ENCODE results near the gene NRXN3.

Gene NRXN3

DNA sequence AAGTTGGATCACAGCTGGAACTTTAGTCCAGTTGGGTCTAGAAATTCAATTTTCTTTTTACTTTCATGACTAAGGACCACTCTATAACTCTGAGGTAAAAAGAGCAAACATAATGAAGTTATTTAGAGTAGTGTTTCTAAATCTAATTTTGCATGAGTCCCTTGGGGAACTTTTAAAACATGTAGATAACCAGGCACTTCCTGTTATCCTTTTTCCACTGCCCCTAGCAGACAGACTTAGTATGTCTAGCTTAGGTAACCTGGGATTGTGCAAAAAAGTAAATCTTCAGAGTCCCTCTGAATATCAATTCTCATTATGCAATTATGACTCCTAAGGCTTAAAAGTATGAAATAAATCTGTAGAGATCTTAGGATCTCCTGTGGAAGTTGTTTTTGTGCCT lies 1669.9 kb downstream of the NRXN3 start:
- no peaks in the 10 kb centered on the region for H3K9me3 ChIP-seq (replicated peaks; ENCODE audit: low read length)
- no peak overlapping the region for H3K9ac ChIP-seq (ENCODE audit: low read depth, low read length)
- H3K36me3 ChIP-seq (ENCODE audit: insufficient read depth, low read length) = no peaks in the 10 kb centered on the region
- H3K4me3 ChIP-seq (ENCODE audit: low read length) = no peak overlapping the region
- H3K4me2 ChIP-seq (ENCODE audit: low read length) = no peak overlapping the region
- H3K4me1 ChIP-seq (ENCODE audit: control insufficient read depth, insufficient read depth, low read length) = peaks cover 22% of the 10 kb centered on the region
- no peaks in the 10 kb centered on the region for H3K27me3 ChIP-seq (ENCODE audit: control insufficient read depth, insufficient read depth, low read length)

DNA sequence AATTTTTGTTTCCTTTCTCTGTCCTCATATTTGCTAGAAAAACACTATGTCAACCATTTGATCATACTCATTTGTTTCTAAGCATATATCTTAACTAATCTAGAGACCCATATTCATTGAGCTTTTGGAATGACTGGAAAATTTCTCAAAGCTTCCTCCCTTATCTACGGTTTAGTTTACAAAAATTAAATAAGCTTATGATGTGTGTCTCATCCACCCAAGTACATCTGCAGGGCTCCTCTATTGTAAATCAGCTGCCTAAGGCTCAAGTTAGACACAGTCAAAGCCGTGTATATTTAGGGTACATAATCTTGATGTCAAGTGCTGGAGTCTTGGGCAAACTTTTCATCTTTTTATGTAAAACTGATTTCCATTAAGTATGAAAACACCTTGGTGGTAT lies 1670.7 kb downstream of the NRXN3 start:
- Histone ChIP-seq H3K9me3 (replicated peaks; ENCODE audit: low read length) (no peaks in the 10 kb centered on the region), H3K27me3 (ENCODE audit: control insufficient read depth, insufficient read depth, low read length) (no peaks in the 10 kb centered on the region), H3K9ac (ENCODE audit: low read depth, low read length) (no peak overlapping the region)

DNA sequence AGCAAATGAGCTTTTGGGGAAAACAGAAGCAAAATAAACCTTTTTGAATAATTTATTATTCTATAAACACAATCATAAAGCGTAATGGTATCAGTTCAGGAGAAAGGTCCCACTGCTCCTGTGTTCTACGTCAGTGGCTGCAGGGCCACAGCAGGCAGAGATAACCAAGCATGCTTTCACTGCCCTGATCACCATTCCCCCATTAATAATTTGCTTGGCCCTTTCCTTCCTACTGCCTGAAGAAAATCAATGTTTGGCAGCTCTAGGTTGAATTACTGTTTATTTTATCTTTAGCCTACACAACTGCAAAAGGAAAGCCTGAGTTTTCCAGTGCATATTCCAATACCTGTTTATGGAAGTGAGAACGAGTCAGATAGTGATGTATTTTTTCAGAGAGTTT lies 1671.3 kb downstream of the NRXN3 start:
- Histone ChIP-seq H3K4me3 (ENCODE audit: low read length) (no peak overlapping the region), H3K36me3 (ENCODE audit: insufficient read depth, low read length) (no peaks in the 10 kb centered on the region), H3K9me3 (replicated peaks; ENCODE audit: low read length) (no peaks in the 10 kb centered on the region), H3K4me2 (ENCODE audit: low read length) (no peak overlapping the region), H3K4me1 (ENCODE audit: control insufficient read depth, insufficient read depth, low read length) (peaks cover 13% of the 10 kb centered on the region), H3K9ac (ENCODE audit: low read depth, low read length) (no peak overlapping the region), H3K27me3 (ENCODE audit: control insufficient read depth, insufficient read depth, low read length) (no peaks in the 10 kb centered on the region)

More for the DNA sequence above, 1670.7 kb downstream of the NRXN3 start:
- Histone ChIP-seq H3K4me2 (ENCODE audit: low read length) (no peak overlapping the region), H3K4me1 (ENCODE audit: control insufficient read depth, insufficient read depth, low read length) (peaks cover 19% of the 10 kb centered on the region), H3K4me3 (ENCODE audit: low read length) (no peak overlapping the region), H3K36me3 (ENCODE audit: insufficient read depth, low read length) (no peaks in the 10 kb centered on the region)

DNA sequence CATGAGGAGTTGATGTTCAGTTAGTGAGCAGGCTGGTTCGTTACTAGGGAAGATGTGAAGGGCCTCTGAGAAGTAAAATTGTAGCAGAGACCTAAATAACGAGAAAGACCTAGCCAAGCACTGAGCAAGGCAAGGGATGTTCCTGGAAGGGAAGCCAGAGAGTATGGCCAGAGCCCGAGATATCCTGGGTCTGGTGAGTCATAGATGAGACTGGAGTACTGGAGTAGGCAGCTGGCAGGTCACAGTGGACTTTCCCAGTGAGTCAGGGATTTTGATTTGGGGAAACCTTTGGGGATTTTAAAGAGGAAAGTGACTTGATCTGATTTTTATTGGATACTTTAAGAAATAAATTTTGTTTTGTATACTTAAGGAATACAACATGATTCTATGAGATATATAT lies 1672.1 kb downstream of the NRXN3 start:
- Histone ChIP-seq H3K36me3 (ENCODE audit: insufficient read depth, low read length) (no peaks in the 10 kb centered on the region), H3K9ac (ENCODE audit: low read depth, low read length) (no peak overlapping the region), H3K4me3 (ENCODE audit: low read length) (no peak overlapping the region), H3K4me2 (ENCODE audit: low read length) (no peak overlapping the region), H3K9me3 (replicated peaks; ENCODE audit: low read length) (no peaks in the 10 kb centered on the region), H3K27me3 (ENCODE audit: control insufficient read depth, insufficient read depth, low read length) (no peaks in the 10 kb centered on the region), H3K4me1 (ENCODE audit: control insufficient read depth, insufficient read depth, low read length) (peaks cover 6% of the 10 kb centered on the region)

DNA sequence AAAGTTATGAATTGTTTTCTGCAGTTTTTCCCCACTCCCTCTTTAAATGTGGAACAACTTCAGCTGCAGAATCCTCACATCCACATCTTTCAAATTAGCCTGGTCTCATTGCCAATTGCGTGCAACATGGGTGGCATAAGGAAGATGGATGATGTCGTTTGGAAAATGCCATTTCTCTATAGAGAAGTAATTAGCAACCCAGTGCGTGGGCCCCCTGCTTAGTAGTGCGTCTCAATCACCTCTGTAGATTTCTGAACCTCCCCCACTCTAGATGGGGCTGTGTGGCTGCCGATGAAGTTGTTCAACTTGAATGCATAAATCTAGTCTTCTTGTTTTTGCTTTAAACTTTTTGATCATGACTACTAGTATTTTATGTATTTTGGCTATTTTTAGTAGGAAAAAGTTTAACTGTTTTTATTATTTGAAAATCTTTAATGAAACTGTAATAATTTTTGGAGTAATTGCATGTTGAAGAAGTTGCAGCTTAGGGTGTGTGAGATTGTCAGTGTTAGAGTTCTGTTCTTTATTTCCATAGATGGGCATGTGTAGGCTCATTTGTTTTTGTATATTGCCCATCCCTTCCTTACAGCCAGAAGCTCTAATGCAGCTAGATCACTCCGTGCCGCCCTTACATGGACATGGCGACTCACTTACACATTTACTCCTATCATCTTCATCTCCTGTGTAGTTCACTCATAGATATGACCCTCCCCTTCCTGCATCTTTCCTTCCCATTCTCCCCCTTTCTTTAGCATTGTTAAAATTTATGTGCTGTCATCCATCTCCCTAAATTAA lies 1683.0 kb downstream of the NRXN3 start:
- Histone ChIP-seq H3K4me2 (ENCODE audit: low read length) (no peak overlapping the region), H3K4me1 (ENCODE audit: control insufficient read depth, insufficient read depth, low read length) (no peaks in the 10 kb centered on the region), H3K4me3 (ENCODE audit: low read length) (no peak overlapping the region), H3K9ac (ENCODE audit: low read depth, low read length) (no peak overlapping the region), H3K36me3 (ENCODE audit: insufficient read depth, low read length) (no peaks in the 10 kb centered on the region), H3K9me3 (replicated peaks; ENCODE audit: low read length) (no peaks in the 10 kb centered on the region), H3K27me3 (ENCODE audit: control insufficient read depth, insufficient read depth, low read length) (no peaks in the 10 kb centered on the region)

DNA sequence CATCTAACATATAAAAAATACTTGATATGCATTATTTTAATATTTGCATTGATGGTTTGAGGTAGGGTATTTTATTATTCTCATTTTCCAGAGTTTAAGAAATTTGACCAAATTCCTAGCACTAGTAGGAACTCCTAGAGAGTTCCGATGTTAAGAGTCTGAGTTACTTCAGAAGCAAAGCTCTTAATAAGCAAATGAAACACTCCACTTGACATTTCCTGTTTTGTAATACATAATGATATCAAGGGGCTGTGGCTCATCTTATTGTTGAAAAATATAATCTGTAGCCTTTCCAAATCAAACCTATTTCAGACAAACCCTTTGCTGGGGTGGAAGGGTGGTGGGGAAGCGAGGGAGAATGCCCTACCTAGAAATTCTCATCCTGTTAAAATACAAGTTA lies 1685.6 kb downstream of the NRXN3 start:
- Histone ChIP-seq H3K36me3 (ENCODE audit: insufficient read depth, low read length) (no peaks in the 10 kb centered on the region), H3K4me3 (ENCODE audit: low read length) (no peak overlapping the region), H3K9ac (ENCODE audit: low read depth, low read length) (no peak overlapping the region), H3K27me3 (ENCODE audit: control insufficient read depth, insufficient read depth, low read length) (no peaks in the 10 kb centered on the region), H3K9me3 (replicated peaks; ENCODE audit: low read length) (no peaks in the 10 kb centered on the region), H3K4me1 (ENCODE audit: control insufficient read depth, insufficient read depth, low read length) (no peaks in the 10 kb centered on the region), H3K4me2 (ENCODE audit: low read length) (no peak overlapping the region)

DNA sequence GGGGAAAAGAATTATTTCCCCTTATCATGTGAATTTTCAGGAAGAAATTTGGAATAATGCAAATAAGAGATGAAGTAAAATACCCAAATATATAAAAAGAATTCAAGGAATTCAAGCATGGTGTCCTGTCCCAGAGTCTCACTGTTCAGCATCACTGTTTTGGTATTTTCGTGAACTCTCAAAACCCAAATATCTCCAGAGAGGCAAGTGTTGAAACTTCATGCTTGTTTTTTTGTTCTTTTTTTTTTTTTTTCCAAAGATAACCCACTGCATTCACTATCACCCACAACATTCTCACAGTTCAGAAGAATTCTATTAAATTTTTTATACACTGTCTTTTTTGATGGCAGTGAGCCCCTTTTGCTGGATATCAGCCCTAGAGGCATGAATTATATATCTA lies 1686.2 kb downstream of the NRXN3 start:
- H3K4me1 ChIP-seq (ENCODE audit: control insufficient read depth, insufficient read depth, low read length) = no peaks in the 10 kb centered on the region

DNA sequence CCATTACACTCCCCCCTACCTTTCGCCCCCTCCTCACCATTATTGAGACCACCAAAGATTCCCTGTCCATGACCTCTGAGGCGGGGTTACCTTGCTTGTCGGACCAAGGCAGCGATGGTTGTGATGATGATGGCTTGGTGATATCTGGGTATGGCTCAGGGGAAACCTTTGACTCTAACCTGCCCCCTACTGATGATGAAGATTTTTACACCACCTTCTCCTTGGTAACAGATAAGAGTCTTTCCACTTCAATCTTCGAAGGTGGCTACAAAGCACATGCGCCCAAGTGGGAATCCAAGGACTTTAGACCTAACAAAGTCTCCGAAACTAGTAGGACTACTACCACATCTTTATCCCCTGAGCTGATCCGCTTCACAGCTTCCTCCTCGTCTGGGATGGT lies 1690.9 kb downstream of the NRXN3 start:
- no peak overlapping the region for H3K9ac ChIP-seq (ENCODE audit: low read depth, low read length)

More for the DNA sequence above, 1686.2 kb downstream of the NRXN3 start:
- H3K9ac ChIP-seq (ENCODE audit: low read depth, low read length) = no peak overlapping the region
- H3K4me3 ChIP-seq (ENCODE audit: low read length) = no peak overlapping the region
- no peak overlapping the region for H3K4me2 ChIP-seq (ENCODE audit: low read length)
- no peaks in the 10 kb centered on the region for H3K9me3 ChIP-seq (replicated peaks; ENCODE audit: low read length)
- no peaks in the 10 kb centered on the region for H3K27me3 ChIP-seq (ENCODE audit: control insufficient read depth, insufficient read depth, low read length)
- no peaks in the 10 kb centered on the region for H3K36me3 ChIP-seq (ENCODE audit: insufficient read depth, low read length)

DNA sequence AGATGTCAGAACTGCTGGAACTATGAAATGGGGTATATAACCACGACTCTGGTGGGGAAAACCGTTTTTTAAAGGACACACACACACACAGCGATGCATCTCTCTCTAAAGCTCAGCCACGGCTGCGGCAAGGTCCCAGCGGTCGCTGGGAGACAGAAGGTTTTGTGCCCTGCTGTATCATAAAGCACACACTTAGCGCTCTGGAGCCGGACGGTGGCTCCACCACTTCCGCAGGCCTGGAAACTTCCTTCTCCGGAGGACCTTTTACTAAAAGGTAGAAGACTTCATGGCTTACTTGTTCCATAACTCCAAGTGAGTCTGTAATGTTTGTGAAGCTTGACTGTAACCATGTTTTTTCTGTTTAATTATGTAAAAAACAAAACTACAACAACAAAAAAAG lies 1691.9 kb downstream of the NRXN3 start:
- Histone ChIP-seq H3K4me1 (ENCODE audit: control insufficient read depth, insufficient read depth, low read length) (no peaks in the 10 kb centered on the region), H3K4me2 (ENCODE audit: low read length) (no peak overlapping the region), H3K4me3 (ENCODE audit: low read length) (no peak overlapping the region), H3K36me3 (ENCODE audit: insufficient read depth, low read length) (no peaks in the 10 kb centered on the region), H3K9me3 (replicated peaks; ENCODE audit: low read length) (no peaks in the 10 kb centered on the region), H3K27me3 (ENCODE audit: control insufficient read depth, insufficient read depth, low read length) (no peaks in the 10 kb centered on the region), H3K9ac (ENCODE audit: low read depth, low read length) (no peak overlapping the region)

More for the DNA sequence above, 1690.9 kb downstream of the NRXN3 start:
- Histone ChIP-seq H3K4me2 (ENCODE audit: low read length) (no peak overlapping the region), H3K9me3 (replicated peaks; ENCODE audit: low read length) (no peaks in the 10 kb centered on the region), H3K4me1 (ENCODE audit: control insufficient read depth, insufficient read depth, low read length) (no peaks in the 10 kb centered on the region), H3K27me3 (ENCODE audit: control insufficient read depth, insufficient read depth, low read length) (no peaks in the 10 kb centered on the region), H3K36me3 (ENCODE audit: insufficient read depth, low read length) (no peaks in the 10 kb centered on the region), H3K4me3 (ENCODE audit: low read length) (no peak overlapping the region)

DNA sequence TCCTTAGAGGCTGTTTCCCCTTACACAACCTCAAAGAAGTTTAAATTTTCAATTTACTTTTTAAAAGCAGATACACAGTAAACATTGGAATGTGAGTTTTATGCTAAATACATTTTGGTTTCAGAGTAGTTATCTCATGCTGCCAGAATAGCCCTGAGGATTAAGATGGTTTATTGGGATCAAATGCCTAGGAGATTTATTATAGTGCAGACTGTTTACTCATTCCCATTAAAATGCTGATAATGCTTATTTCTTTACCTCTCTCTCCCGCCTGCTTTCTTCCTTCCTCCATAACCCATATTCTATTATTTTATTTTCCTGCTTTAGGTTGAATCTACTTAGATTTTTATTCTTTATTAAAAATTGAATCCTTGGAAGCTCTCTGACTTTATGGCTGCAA lies 1701.0 kb downstream of the NRXN3 start:
- no peak overlapping the region for H3K4me2 ChIP-seq (ENCODE audit: low read length)
- no peak overlapping the region for H3K4me3 ChIP-seq (ENCODE audit: low read length)
- no peaks in the 10 kb centered on the region for H3K9me3 ChIP-seq (replicated peaks; ENCODE audit: low read length)
- no peaks in the 10 kb centered on the region for H3K27me3 ChIP-seq (ENCODE audit: control insufficient read depth, insufficient read depth, low read length)
- H3K4me1 ChIP-seq (ENCODE audit: control insufficient read depth, insufficient read depth, low read length) = no peaks in the 10 kb centered on the region
- H3K36me3 ChIP-seq (ENCODE audit: insufficient read depth, low read length) = no peaks in the 10 kb centered on the region
- no peak overlapping the region for H3K9ac ChIP-seq (ENCODE audit: low read depth, low read length)

DNA sequence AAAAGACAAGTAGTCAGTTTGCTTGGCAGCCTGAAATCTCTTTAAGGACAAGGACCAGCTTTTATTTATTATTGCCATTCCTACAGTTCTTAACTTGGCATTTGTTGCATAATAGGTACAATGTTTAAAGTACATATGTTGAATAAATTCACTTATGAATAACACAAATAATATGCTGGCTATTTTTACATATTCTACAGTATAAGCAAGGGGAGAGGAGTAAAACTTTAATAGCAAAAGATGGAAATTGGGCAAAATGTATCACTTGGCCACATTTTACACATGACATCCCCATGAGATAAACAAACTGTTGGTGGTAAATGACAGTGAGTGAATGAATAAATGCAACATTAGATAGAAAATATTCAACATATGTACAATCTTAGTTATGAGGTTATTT lies 1708.1 kb downstream of the NRXN3 start:
- Histone ChIP-seq H3K4me2 (ENCODE audit: low read length) (no peak overlapping the region), H3K4me3 (ENCODE audit: low read length) (no peak overlapping the region), H3K9me3 (replicated peaks; ENCODE audit: low read length) (no peaks in the 10 kb centered on the region), H3K4me1 (ENCODE audit: control insufficient read depth, insufficient read depth, low read length) (no peaks in the 10 kb centered on the region), H3K27me3 (ENCODE audit: control insufficient read depth, insufficient read depth, low read length) (no peaks in the 10 kb centered on the region), H3K9ac (ENCODE audit: low read depth, low read length) (no peak overlapping the region), H3K36me3 (ENCODE audit: insufficient read depth, low read length) (no peaks in the 10 kb centered on the region)

DNA sequence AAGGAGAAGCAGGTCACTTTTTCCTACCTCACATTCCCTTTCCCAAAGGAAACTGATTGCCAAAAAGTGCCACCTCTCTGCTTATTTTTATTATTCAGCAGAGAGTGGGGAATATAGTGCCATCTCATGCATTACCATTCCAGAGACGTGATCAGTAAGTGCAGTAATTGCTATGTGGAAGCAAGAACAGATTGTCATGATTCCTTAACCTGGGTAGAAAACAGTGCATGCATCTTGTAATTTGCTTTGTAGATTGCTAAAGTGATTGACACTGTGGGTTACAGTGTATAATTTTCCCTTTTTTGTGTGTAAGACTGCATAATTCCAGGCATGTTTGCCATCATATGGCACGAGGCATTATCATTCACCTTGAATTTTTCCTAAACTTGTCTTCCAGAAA lies 1708.6 kb downstream of the NRXN3 start:
- Histone ChIP-seq H3K4me2 (ENCODE audit: low read length) (no peak overlapping the region), H3K9ac (ENCODE audit: low read depth, low read length) (no peak overlapping the region), H3K9me3 (replicated peaks; ENCODE audit: low read length) (no peaks in the 10 kb centered on the region), H3K36me3 (ENCODE audit: insufficient read depth, low read length) (no peaks in the 10 kb centered on the region), H3K4me1 (ENCODE audit: control insufficient read depth, insufficient read depth, low read length) (no peaks in the 10 kb centered on the region), H3K4me3 (ENCODE audit: low read length) (no peak overlapping the region), H3K27me3 (ENCODE audit: control insufficient read depth, insufficient read depth, low read length) (no peaks in the 10 kb centered on the region)
